T-helper 1 cell treated with Interleukin-12 subunit alpha and Interleukin-12 subunit beta and Interleukin-4 antibody, amounts not matched to agents 30 ng/mL and 1 ng/mL, for 36 hours (primary cell): Measurements from ENCODE around the gene TMA7B. TPM values are rescaled to one million over a fixed set of nuclear protein-coding genes. Genes with fewer than 3 reads are reported as not detected.

Source experiments
- intact Hi-C: fragments of 100-400 bp; cut with micrococcal nuclease; formaldehyde crosslinking; loops from one replicate; pipeline ENCODE4 v1.15.1; 2024
- total RNA-seq: library from RNA; stranded (reverse); gene quantifications from 2 replicates; pipeline ENCODE4 v1.2.3, GENCODE V29; 2022

TMA7B gene
- total RNA-seq, 1 donor from 2014 or later: 8.2 TPM

DNA sequence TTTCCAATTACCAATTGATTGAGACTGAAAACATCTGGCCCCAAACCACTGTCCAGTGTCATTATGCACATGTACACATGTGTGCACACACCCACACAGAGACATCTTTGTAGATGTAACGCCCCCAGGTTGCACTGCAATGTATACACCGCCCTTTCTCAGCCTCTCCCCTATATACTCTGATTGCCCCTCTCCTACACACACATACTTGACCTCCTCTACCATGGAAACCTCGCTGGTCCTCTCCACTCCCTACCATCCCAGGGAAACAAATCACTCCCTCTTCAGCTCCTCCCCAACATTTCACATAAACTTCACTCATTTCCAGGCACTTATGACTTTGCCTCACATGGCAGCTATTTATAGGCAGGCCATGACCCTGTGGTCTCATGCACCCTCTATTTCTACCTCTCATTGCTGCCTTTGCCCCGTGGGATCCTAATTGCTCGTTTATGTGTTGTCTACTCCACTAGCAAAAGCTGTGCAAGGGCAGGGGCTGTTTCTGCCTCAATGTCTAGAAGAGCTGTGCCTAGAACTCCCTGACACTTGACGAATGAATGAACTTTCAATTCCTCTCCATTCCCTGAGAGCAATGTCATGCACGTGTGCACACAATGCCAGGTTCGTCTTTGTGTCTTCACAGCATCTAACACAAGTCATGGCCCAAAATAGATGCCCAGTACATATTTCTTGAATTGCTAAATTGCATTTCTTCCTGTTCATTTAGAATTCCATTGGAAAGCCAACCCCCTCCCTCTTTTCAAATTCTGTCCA is 10.0 kb upstream of the TMA7B start:
- intact Hi-C loops: no loop called here

DNA sequence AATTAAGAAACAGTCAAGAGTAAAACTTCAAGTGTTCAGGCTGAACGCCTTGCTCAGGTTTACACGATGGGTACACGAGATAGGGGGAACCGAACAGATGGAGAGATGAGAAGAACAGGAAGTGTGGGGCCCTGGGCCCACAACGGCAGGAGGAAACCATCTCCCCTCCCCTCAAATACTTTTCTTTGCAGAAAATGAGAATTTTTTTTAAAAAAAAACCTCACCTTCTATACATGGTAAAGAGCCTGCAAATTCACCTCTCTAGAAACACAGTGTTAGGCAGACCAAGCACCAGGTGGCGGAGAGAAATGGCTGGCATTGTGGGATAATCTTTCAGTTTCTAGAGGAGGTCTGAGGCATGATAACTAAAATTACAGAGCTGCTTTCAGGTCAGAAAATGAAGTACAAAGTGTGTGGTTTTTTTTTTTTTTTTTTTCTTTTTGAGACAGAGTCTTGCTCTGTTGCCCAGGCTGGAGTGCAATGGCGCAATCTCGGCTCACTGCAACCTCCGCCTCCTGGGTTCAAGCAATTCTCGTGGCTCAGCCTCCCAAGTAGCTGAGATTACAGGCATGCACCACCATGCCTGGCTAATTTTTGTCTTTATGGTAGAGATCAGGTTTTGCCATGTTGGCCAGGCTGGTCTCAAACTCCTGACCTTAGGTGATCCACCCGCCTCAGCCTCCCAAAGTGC is 8.4 kb upstream of the TMA7B start:
- intact Hi-C loops: loop anchor here (1.0 kb wide), 1 partner anchor 10 kb away; no protein-coding TSS in a partner anchor

DNA sequence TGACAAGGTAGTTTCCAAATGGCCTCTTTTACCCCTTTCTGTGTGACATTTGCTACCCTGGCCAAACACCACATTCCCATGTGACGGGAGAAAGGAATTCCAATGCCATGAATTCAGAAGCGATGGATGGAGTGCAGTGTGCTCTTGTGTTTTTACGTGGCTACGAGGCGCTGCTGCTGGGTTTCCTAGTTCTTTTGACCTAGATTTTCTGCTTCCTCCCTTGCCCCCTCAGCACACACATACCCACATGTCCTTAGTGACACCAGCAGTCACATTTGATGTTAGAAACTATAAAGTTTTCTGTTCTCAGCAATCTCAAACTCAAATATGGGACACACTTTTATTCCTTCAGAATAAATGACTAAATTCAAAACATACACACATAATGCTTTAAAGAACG is 7.8 kb upstream of the TMA7B start:
- intact Hi-C loops: no loop called here

DNA sequence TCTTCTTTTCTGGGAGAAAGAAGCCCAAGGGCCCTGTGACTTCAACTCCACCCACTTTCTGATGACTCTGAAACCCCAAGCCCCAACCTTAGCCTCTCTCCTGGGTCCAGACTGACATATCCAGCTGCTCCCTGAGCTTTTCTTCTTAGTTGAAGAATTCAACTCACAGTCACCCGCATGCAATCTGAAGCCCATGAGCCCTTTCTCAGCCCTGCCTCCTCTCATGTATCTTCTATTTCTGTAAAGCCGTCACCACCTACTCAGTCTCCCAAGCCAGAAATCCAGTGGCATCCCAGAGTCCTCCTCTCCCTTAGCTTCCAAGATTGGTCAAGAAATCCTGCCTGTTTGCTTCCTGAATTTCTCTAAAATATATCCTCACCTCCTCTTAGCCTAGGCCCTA is 7.1 kb upstream of the TMA7B start:
- intact Hi-C loops: no loop called here

DNA sequence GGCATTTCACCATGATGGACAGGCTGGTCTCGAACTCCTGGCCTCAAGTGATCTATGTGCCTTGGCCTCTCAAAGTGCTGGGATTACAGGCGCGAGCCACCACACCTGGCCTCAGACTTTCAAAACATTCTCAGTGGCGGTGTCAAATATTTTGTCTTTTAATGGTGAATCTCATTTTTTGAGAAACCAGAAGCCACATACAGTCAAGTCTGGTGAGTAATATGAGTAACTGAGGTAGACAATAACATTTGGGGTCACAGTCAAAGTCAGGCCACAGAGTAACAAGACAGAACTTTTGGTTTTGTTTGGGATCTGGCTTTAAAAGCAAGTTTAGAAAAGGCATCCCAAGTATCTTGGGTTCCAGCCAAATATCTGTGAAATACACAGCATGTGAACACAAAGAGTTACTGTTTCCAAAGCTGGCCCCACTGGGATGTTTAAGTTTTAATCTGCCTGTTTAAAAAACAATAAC is 5.6 kb upstream of the TMA7B start:
- intact Hi-C loops: no loop called here

DNA sequence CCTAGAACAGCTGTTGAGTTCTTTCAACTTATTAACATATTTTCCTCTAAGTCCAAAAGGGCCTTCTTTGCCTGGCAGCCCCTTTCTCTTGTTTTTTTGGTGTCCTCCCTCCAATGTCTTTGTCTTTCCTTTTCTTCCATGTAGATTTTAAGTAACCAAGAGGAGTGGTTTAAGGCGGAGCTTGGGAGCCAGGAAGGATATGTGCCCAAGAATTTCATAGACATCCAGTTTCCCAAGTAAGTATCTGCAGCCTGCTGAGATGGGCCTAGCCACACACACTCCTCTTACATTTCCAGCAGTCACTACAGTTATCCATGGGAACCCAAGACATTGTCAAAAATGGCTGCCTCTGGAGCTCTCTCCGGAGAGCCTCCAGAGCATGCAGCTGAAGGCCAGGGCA is 4.5 kb upstream of the TMA7B start:
- intact Hi-C loops: no loop called here

DNA sequence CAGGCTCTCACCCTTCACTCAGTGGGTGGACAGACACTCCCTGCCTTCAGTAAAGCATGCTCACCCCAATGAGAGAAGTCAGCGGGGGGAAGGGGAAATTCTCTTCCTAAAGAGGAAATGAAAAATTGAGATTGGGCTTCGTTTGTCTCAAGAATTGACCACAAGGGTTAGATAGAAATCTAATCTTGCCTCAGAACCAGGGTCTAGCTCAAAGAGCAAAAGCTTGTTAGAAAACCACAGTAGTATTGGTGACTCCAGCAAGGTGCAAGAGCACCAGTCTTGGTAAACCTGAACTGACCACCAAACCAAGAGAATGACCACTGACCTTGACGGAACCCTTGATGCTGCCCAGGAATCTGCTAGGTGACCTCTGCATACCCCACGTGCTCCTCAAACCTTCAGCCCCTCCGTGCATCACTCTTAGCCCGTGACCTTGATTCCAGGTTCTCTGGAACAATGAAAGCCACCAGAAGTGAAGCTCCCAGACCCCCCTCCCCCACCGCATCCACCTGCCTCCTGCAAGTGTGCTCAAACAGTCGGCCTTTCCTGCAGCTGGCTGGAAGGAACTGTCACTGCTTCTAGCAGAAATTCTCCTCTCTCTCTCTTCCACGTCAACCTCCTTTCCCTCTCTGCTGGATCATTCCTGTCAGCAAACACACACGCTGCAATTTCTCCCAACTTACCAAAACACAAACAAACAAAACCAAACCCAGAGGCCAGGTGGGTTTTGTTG is 3.1 kb upstream of the TMA7B start:
- intact Hi-C loops: no loop called here

DNA sequence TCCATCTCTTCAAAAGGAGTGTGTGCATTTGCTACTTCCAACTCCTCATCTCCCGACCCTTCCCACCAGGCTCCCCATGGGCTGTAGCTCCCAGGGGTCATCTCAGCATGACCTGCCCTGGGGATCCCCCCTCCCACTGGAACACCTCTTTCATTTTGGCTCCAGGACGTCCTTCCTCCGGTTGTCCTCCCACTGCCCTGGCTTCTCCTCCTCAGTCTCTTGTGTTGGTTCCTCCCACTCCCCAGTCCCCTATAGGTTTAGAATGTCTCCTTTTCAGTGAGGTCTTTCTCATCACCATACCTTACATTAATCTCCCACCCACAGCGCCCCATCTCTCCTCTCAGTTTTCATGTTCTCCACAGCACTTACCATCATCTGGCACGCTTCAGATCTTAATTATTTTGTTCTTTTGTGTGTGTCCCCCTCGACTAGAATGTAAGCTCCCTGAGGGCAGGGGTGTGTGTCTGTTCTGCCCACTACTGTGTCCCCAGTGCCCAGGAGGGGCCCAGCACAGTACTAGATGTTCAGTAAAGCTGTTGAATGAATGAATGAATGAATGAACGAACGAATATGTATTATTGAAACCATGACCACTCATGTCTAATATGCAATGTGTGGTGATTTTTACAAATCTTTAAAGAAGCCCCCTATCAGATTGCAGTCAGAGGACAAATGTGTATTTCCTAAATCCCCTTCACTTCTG is 2.0 kb upstream of the TMA7B start:
- intact Hi-C loops: no loop called here

DNA sequence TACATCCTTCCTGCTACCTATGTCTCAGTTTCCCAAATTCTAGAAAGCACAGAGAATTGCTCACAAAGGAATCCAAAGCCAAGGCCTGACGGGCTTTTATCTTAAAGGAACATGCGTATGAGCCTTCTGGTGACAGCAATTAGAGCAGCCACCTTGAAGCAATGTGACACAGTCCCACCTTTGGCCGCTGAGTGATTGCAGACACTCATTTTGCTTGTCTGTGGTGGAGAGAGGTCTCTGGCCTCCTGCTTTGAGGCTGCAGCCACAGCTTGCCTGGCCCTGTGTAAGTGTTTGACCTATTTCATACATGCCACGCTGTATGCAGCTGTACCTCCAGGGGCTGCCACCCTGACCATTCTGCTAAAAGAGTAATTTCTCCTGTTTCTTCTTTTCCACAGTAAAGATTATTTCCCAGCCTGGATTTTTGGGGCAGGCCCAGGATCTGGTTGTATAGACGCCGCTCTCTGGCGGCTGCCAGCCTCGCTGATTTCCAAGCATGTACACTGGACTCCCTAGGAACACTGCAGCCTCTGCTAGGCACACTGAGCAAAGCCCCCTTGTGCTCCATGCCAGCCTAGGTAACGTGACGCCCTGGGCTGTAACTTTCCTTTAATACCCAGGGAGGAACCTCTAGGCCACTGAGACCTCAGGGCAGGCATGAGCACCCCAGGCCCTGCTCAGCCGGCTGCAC is 1.1 kb upstream of the TMA7B start:
- intact Hi-C loops: no loop called here

DNA sequence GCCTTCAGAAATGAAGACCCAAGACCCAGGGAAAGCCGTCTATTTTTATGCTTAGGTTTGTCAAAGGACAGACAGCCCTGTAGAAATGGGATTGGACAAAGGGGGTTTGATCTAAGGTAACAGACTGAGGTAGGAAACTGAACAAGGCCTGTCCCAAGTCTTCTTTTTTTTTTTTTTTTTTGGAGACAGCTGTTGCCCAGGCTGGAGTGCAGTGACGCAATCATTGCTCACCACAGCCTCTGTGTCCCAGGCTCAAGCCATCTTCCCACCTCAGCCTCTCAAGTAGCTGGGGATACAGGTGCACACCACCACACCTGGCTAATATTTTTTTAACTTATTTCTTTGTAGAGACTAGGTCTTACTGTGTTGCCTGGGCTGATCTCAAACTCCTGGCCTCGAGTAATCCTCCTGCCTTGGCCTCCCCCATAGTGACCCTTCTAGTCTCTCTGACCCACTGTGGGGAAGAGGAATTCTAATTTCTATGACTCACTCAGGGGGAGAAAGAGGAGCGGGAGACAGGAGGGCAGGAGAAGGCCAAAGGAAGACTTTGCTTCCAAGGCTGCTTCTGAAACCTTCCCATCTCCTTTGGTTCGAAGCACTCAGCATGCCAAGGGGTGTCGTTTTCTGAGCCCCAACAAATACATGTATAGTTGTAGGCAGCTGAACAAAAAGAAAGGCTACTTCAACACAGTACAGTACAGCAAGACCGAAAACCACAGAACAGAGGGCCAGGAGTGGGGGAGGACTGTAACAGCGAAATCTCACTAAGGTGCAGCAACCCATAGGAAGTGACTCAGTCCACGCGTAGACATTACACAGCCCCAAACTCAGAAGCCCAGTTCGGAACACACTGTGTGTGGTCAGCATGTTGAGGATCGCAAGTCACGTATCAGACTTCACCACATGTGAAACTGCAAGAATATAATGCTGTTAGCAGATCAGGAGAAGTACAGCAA is 872 bp downstream of the TMA7B start:
- intact Hi-C loops: loop anchor here (1.0 to 5.0 kb wide), 5 partner anchors 10 to 428 kb away; partner anchors contain the start of genes ADSL, GRAP2 and RPS19BP1

DNA sequence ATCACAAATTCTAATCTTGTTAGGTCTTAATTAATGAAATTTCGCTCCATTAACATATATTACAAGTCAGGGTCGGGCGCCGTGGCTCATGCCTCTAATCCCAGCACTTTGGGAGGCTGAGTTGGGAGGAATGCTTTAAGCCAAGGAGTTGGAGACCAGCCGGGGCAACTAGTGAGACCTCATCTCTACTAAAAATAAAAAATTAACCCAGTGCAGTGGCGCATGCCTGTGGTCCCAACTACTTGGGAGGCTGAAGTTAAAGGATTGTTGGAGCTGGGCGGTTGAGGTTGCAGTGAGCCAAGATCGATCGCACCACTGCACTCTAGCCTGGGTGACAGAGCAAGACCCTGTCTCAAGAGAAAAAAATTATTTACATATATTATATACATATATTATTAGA is 1.9 kb downstream of the TMA7B start:
- intact Hi-C loops: loop anchor here (5.0 kb wide), 1 partner anchor 385 kb away; the partner anchor contains the start of gene ADSL

DNA sequence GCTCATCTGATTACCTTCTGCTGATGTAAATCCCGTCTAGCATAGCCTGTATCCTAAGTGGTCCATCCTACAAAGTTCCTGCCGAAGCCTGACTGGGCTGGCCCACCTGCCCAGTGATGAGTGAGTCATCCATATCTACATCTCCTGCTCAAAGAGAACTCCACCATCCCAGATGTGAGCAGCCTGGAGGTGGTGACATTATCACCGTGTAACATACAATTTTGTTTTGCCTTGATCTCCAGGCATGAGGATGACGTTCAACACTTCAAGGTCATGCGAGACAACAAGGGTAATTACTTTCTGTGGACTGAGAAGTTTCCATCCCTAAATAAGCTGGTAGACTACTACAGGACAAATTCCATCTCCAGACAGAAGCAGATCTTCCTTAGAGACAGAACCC is 5.6 kb downstream of the TMA7B start:
- intact Hi-C loops: no loop called here

DNA sequence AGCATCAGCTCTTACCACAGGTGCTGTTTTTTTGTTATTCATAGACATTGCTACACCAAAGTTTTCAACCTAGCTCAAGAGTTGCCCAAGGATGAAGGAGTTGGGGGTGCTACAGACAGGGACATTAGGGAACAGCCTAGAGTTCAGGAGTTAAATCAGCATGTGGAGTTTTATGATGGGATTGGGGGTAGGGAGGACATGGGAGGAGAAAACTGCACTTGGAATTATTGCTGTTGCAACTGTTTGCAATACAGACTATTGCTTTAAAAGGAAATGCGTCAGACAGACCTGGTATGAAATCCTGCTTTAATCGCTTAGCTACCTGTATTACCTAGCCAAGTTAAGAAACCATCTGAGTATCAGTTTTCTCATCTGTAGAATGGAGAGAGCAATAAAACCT is 6.3 kb downstream of the TMA7B start:
- intact Hi-C loops: no loop called here

DNA sequence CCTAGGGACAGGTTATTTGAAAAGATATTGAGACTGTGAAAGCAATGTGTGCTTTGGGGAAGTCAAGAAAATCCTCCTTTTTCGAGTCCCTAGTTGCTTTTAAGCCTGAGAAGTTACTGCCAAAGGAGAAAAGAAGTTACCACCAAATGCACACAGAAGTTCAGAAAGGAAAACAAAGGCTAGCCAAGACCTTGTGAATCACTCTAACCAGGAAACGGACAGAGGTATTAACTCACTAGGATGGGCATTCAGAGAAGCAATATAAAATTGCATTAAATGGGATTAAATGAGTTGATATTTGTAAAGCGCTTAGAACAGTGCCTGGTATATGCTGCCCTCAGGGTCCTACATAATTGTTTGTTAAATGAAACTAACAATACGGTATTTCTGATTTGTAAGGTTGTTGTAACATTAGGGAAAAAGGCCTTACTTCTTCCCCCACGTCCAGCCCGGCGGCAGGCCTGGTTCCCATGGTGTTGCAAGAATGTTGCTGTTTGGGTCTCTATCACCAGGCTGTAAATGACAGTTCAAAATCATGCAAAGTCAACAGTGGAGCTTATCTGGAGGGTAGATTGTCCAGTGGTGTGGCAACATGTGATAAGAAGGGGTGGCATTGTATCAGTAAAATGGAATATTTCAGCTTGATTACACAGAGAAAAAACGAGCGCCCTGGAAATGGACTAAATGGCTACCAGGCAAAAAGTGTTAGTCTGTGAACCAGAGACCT is 7.1 kb downstream of the TMA7B start:
- intact Hi-C loops: no loop called here

DNA sequence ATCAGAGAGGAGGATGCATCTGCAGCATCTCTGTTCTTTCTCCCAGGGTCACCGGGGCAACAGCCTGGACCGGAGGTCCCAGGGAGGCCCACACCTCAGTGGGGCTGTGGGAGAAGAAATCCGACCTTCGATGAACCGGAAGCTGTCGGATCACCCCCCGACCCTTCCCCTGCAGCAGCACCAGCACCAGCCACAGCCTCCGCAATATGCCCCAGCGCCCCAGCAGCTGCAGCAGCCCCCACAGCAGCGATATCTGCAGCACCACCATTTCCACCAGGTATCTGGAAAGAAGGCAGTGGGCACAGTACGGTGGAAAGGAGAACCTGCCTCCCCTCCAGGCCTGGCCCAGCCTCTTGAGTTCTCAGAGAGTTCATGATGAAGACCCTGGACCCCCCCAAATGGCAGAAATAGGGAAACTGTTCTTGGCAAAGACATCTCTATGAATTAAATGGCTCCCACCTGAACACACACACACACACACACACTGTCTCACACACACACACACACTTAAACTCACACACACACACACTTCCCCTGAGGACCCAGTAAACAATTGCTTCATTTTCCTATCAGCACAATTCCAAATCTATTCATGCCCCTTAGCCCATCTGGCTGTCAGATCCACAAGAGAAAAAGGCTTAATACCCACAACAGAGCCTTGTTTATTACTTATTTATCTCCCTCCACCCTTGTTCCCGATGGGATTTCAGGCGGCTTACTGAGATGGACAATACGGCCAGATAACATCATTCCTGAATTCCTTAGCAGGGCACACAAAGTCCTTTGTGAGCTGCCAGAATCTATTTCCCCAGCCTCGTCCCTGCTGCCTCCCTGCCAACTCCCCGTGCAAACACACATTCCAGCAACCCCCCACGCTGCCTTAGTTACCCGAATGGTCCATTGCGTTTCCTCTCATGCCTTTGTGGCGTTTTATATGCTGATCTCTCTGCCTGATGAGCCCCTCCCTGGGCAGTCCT is 8.1 kb downstream of the TMA7B start:
- intact Hi-C loops: no loop called here

DNA sequence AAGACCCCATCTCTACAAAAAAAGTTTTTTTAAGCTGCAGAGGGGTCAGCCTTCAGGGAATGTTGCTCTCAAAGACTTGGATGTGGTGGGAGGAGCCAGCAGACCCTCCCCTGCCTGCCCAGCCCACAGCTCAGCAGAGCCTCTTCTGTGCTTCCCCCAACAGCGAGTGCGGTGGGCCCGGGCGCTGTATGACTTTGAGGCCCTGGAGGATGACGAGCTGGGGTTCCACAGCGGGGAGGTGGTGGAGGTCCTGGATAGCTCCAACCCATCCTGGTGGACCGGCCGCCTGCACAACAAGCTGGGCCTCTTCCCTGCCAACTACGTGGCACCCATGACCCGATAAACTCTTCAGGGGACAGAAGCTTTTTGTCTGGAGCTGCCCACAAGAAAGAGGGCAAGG is 10.5 kb downstream of the TMA7B start:
- intact Hi-C loops: no loop called here

DNA sequence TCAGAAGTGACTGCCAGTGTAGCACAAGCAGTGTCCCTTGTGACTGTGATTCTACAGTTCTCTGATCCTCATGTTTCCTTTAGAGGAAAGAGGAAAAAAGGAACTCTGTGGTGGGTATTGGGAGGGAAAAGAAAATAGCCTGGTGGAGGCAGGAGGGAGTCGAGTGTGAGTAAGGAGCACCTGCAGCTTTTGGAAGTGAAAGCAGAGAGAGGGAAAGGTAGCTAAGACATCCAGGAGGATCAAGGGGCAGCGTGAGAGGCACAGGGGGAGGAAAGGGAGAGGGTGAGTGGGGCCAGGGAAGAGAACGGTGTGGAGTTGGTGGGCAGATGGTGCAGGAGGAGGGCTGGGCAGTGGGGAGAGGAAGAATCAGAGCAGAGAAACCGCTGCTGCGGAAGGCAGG is 12.4 kb downstream of the TMA7B start:
- intact Hi-C loops: no loop called here

DNA sequence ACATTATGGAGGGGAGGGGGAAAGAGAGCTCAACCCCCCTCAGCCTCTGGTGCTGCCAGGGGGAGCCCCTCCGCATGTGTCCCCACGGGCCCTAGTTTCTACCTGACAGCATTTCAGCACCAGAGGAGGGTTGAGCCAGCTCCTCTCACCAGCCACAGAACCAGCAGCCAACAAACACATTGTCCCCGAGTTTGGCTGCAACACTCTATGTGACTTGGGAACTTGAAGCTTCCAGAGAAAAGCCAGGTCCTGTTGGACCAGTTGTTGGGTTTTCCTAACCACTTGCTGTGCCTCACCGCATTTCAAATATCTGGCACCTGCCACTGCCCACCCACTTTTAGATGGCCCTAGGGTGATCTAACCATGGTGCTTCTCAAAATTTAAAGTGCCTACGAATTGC is 13.5 kb downstream of the TMA7B start:
- intact Hi-C loops: no loop called here
